GM18867 (cell line): ENCODE data around the gene TRIM47.

ENCODE experiments used
- ATAC-seq: cut with Tn5 transposase; IDR thresholded peaks from one replicate; pipeline ENCODE4 v1.9.1; 2021; ENCODE audit warnings: mild to moderate bottlenecking, moderate library complexity; ENCODE audit not compliant: unreplicated experiment

TRIM47 gene

DNA sequence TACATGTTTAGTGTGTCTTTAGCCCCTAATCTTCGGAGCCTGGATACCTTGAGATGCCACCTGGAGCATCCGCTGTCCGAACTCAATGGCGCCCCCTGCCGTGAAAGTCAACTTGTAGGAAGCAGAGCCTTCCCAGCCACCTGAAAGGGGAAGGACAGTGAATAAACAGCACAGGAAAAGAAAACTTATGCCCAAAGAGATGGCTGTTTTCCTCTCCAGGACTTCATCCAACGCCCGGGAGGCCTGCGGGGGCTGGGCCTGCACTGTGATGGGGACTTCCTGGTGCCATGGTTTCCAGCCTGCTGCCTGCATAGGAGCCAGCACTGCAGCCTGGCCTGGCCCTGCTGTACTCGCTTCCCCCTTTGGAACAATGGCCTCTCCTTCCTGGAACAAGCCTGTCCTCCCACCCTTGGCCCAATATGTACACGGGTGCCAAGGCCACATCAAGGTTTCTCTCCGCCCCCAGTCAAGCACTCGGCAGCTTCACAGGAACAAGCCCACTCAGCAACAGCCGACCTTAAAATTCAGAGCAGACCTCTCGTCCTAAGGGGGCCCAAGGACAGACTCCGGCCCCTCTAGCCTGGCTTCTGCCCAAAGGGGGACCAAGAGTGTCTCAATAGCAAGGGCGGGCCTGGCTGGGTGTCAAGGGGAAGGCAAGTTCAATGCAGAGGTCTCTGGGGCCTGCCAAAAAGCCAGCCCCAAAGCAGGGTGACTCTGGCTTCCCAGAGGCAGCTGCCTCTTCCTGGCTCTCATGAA lies 29.7 kb downstream of the TRIM47 start:
- ATAC-seq, result no peak

DNA sequence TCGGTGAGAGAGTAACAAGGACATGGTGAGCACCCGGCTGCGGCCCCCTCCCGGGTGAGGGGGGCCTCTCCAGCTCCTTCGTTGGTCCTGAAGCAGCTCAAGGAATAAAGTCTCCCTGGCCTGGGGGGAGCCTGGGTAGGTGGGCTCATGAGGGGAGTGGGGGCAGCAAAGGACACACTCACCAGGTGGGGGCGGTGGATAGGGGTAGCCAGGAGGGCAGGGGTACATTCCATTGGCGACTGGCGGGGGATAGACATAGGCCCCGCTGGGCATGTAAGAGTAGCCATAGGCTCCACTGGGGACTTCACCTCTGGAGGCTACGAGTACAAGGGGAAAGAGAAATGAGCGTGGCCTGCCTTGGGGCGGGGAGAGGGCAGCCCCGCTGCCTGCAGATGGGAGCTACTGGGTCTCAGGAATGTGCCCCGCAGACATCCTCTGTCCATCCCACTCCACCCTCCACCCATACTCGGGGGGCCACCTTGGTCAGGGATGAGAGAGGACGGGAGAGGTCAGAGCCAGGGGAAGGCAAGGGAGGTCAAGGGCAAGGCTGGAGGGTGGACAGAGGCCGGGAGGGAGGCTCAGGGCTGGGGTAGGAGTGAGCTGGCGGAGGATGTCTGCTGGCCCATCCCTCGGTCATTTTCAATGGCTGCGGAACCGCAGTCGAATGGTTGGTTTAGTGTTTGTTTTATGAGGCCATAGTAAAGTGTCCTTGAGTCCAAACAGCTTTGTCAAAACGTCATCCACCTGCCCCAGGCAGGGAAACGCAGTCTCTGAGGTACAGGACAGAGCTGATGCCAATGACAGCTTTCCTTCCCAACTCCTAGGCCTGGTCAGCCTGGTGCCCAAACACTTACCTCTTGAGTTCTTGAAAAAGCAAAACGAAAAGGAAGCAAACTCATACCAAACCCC lies 30.5 kb downstream of the TRIM47 start:
- no peak for ATAC-seq

DNA sequence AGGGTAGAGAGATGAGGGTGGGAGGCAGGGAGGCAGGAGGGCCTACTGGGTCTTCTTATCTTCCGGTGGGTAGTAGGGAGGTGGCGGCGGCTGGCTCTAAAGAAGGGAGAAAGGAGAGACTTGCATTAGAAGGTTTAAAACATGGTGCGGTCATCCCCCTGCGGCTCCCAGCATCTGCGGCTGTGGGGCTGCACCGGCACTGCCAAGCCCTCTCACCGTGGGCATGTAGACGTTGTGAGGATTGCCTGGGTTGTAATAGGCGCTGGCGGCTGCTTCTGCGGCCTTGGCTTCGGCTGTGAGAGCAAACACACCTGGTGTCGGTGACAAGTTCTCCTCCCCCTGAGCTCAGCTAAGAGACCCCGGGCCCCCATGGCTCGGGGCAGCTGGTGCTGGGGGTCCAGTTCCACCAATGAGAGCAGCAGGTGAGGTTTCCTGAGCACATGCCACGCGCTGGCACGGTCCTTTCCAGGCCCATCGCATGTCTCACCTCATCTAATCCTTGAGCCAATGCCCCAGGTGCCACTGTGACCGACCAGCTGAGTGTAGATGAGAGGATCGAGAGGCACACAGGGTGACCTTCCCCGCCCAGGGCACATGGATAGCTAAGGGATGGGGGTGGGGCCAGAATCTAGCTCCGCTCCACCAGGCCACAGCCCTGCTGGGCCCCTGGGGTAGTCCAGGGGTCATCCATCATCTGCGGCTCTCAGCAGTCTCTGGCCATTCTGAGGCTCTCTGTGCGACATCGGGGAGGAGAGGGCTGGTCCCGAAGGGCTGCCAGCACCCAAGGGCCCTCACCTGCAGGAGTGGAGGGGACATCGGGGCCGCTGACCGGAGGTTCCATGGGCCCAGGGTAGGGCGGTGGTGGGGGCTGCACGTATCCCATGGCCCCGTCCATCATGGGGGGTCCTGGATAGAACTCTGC lies 31.4 kb downstream of the TRIM47 start:
- no peak for ATAC-seq

DNA sequence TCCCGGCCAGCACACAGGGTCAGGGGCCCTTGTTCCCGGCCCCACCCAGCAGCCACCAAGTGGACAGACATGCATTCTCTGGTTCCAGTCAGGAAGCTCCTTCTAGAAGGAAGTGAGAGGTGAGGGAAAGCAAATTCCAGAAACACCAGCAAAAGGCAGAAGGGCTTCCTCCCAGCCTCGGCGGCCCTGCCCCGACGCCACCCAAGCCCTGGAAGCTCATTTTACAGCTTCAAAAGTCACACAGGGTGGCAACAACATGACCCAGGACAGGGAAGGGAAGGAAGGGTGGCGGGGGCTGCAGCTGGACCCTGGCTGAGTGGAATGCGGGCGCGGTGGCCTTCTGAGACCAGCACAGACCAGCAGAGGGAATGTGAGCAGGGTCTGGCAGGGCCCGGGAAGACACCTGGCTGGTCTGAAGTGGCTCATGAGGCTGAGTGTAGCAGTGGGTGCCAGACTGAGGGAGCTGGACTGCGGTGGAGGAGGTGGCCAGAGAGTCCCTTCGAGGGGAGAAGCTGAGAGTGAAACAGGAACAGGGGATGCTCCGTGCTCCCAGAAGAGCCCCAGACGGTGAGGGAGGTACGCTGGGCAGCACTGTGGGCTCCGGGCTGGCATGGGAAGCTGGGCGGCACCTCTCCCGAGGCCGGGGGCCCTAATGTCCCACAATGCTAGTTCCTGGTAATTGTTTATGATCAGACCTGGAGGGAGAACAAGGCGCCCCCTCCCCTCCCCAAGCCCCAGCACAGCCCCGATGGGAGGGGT lies 32.3 kb downstream of the TRIM47 start:
- no peak for ATAC-seq

DNA sequence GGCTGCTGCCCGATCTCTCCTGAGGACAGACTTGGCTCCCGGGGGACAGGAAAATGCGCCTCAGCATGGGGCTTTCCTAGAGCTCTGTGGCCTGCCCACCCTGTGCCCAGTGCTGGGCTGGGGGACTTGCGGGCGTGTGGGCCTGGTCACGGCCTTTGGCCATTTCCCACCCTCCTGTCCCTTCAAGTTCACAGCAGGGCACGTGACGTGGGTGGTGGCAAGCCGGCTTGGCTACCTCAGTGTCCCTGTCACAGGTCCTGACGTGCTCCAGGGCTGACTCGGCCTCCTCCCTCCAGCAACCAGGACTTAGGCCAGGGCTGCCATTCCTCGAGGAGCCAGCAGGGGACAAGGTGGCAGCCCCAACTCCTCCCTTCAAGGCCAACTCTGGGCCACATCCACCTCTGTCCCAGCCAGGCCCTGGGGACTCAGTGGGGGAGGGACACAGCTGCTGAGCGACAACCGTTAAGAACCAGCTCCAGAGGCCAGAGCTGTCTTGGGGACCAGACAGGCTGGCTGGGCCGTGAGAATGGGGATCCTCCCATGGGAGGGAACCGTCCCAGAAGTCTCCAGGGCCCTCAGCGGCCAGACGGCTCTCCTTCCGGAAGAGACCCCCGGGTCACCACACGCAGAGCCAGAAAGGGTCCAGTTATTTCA lies 33.2 kb downstream of the TRIM47 start:
- ATAC-seq, result peak; percentile 75

DNA sequence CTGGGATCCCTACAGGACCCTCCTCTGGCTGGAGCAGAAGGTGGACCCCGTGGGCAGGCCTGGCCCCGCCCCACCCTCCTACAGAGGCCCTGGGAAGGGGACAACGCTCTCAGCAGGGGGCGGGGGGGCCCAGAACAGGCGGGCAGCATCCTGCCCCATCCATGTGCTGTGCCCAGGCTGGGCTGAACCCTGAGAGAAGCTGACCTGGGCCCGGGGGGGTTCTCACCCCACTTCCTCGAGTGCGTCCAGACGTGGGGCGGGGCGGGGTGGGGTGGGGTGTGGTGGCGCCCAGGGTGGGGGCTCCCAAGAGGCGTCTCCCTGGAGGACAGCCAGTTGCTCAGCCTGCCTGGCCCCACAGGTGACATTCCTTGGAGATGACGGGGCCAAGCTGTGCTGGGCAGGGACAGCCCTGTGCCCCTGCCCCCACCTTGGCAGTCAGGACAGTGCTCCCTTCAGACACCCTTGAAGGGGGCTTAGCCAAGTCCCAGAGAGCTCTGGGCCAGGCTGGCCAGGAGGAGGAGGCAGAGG lies 33.8 kb downstream of the TRIM47 start:
- ATAC-seq, result no peak

DNA sequence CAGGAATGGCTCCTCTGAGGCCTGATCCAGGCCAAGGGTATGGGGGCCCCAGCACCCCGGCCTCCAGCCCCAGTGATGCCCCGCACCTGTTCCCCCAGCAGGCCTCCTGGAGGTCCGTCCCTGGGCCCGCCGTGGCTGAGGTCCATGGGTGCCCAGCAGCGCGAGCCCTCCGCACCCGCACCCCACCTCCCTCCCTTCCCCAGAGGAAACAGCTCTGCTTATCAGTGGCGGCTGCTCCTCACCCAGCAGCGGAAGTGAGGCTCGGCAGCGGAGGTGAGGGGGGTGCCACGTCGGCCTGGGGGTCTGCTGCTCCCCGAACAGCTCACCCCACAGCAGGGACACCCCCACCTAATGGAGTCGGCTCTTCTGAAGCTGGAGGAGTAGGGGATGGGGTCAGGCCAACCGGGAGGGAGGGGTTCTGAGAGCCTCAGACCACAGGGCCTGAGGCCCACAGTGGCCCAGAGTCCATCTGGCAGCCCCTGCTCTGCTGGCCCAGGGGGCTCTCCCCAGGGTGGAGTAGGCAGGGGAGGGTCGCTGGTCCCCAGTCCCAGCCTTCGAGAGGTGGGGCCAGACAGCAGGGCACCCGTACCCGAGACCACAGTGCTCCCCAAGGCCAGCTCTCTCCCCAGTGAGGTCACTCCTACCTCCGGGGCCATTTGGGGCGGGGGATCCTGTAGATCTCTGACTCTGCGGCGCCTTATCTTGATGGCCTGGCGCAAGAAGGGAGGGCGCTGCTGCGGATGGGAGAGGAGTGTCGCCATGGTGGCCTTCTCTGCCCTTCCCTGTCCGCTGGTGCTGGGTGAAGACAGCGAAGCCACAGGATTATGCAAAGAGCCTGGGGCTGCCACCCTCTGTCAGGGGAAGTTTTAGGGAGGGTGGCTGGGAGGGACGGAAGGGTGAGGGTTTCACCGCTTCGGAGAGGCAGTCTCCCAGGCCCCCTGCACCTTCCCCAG lies 34.5 kb downstream of the TRIM47 start, which contains the start of gene UNC13D:
Gene UNC13D (minus strand): TSS at position 828 of the 953 bp plus-strand sequence. CDS start 67 bp downstream, at position 761.
- no peak for ATAC-seq

DNA sequence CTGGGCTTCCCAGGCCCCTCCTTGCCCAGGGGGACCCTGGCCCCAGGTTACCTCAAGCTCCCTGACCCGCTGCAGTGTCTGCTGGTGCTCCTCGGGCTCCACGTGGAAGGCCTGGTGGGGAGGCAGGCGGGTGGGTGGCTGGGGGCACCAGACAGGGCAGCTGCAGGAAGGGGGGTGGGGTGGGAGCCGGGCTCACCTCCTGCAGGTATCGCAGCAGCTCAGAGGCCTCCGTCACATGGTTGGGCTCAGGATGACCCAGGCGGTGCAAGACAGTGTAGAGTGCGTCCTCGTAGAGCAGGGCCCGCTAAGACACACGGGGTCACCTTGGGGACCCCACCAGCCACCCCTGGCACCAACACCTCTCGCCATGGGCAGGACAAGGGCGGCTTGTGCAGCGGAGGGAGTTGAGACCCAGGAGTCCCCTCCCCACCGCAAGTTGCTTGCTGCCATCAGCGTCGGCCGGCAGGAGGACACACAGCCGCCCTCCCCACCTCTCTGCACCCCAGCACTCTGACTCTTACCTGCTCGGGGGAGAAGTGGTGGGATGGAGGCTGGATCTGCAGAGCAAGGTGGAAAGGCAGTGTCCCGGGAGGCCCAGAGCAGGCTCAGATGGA lies 35.3 kb downstream of the TRIM47 start:
- ATAC-seq, result no peak

DNA sequence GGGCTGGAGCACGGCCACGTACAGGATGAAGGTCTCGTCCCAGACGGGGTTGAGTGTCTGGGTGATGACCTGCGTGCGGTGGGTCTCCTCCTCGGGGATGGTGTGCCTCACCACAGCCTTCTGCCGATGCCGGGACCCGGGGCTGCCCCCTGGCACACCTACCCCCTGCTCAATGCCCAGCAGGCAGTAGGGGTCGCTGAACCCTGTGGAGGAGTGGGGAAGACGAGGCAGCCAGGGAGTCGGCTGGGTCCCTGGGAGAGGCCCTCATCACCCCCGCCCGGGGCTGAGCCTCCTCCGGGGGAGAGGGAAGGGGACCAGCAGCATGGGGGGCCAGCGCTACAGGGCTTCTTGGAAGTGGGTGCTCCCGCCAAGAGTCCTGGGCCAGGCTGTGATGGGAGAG lies 36.0 kb downstream of the TRIM47 start:
- ATAC-seq, result no peak

DNA sequence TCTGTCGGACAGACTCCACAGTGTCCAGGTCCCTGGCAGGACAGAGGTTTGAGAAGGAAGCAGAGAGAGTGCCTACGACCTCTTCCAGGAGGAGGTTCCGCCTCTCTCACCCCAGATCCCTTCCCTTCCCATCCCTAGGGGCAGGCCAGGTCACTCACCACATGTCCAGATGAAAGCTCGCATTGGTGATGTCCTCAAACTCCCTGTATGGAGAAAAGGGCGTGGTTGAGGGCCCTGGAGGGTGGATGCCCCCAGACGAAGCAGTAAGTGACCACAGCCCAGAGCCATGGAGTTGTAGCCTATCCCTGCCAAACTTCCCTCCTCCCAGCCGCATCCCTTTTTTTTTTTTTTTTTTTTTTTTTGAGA lies 37.6 kb downstream of the TRIM47 start:
- ATAC-seq, result no peak

DNA sequence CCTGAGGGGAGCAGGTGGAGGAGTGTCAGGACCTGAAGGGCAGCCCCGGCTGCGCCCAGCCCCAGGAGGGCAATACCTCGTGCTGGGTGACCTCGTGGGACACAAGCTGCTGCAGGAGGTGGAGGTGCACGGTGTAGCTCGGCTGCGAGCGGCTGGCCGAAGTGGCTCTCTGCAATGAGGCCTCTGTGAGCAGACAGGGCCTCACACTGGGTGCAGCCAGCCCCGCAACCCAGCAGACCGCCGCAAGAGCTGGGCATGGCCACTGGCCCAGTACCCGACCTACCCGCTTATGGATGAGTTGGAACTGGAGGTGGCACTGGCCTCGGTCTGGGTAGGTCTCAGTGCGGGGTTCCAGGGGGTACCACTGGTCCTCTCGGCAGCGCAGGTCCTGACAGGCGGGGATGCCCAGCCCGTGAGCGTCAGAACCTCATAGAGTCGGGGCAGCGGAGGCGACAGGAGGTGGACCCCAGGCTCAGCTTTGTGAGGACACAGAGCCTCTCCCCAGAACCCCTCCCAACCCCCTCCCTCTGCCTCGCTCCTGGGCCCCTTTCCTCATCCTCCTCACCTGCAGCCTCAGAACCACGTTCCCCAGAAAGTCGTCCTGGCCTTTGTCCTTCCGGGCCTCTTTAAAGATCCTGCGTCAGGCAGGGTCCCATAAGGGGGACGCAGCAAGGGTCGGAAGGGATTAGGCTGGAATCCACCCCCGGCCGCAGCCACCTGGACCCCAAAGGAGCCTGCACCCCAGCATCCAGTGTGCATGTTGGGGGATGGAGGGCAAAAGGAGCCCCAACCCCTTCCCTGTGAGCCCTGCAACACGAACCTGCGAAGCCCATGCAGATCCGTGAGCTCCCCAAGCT lies 38.2 kb downstream of the TRIM47 start:
- no peak for ATAC-seq

DNA sequence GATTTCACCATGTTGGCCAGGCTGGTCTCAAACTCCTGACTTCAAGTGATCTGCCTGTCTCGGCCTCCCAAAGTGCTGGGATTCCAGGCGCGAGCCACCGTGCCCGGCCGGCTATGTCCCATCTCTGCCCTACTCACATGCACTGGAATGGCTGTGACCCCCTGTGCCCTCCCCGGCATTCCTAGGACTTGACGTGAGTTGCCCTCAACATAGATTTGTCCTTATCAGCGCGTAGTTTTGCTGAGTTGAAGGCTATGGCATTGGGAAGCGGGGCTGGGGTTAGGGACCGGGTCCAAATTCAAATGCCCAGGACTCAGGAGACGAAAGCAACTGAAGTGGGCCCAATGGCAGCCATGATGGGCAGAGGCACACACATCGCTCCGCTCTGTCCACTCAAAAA lies 40.0 kb downstream of the TRIM47 start:
- no peak for ATAC-seq

DNA sequence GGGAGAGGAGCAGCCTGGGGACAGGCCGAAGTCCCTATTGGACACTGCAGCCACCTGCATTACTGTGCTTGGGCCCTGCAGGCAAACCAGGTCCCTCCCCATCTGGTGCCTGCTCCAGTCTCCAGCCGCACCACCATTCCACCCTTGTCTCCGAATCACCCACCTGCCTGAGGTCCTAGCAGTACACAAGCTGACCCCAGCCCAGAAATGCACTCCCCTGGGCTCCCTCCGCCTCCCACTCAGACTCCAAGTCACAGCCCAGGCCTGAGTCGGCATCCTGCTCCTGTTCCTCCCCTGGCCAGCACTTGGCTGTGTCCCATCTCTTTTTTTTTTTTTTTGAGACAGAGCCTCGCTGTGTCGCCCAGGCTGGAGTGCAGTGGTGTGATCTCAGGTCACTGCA lies 40.5 kb downstream of the TRIM47 start:
- ATAC-seq, result no peak

DNA sequence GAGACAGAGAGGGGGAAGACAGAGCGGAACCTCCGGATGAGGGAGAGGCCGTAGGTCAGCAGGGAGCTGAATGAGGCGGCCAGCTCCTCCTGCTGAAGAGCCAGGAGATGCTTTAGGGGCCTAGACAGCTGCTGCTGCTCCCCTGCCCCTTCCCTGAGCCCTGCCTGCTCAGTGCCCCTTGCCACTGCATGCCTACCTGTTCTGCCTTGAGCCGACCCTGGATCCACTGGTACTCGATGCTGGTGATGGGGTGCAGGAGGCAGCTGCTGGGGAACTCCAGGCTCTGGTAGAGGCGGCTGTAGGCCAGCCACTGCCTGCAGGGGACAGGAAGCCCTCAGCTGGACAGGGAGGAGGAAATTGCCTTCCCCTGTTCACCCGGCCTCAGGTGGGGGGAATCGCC lies 41.8 kb downstream of the TRIM47 start:
- no peak for ATAC-seq

DNA sequence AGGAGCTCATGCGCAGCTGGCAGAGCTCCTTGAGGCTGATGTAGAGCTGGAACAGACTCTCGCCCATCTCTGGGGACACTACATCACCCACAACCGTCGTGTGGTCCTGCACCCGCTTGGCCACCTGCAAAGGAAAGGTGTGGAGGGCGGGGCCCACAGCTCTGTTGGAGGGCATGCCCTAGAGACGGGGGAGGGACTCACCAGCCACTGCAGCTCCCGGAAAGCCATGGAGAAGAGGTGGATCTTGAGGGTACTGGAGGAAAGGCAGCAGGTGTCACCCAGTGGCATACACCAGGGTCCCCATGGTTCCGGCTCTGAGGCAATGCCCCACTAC lies 42.8 kb downstream of the TRIM47 start:
- ATAC-seq, result no peak

DNA sequence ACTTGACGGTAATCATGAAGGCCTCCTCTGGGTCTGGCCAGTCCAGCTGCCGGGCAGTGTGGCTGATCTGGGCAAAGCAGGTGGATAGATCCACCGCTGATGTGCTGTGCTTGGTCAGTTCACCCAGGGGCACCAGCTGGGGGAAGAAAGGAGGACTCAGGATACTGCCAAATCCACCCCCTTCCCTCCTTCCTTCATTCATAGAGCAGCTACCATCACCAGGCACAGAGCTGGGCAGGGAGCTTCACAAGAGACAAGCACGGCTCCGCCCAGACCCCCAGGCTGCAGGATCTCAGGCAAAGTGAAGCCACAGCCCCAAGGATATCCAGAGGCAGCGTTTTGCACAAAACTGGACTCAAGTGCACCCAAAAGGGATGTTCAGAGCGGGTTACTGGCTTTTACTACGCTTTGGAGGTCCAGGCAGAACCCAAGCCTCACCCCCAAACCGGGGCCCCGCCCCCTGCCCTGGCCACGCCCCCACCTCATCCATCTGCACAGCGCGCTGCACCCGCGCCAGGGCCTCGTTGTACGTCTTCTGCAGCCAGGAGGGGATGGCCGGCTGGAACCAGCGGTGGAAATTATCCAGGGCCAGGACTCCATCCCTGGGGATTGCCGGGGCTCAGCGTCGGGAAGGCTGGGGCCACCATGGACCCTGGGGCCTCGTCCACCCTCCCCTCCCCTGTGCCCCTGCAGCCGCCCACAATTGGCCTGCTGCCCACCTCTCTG lies 43.3 kb downstream of the TRIM47 start:
- no peak for ATAC-seq
